Measurements from ENCODE around the gene CDK5RAP2. TPM values are rescaled to one million over a fixed set of nuclear protein-coding genes. Genes with fewer than 3 reads are reported as not detected.
A peak's percentile ranks its signal among the peaks of the same experiment; 100 is the strongest.
"Not testable (repeated sequence)": the region's sequence is repeated elsewhere in the genome, so short reads cannot be mapped to it uniquely, and the experiment has no call there.

The CDK5RAP2 gene
- total RNA-seq, 4 donors from 2014 or later = 41.6 to 77.2 (median 43.2) TPM

DNA sequence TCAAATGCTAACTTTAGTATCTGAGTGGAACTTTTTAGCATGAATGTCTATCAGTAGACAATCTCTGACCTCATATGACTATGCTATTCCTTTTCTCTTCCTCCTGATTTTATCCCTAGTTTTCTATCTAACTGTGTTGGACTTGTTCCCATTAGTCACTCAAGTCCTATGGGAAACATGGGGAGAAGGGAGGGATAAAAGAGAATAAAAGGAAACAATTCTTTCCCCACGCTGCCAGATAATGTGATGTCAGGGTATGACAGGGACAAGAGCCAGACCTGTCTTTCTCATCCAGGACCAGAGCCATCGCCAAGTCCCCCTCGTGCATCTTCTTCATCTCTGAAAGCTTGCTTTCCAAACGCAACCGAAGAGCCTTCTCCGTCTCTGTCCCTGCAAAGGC, 43.9 kb downstream of the CDK5RAP2 start:
- ATAC-seq = no peak
- no peak overlapping the region for H3K4me3 ChIP-seq
- H3K27me3 ChIP-seq = no peaks in the 10 kb centered on the region
- no peak overlapping the region for H3K27ac ChIP-seq
- H3K4me1 ChIP-seq = no peaks in the 10 kb centered on the region
- H3K36me3 ChIP-seq = peaks cover 0 to 100% of the 10 kb centered on the region in 2 donors
- H3K9me3 ChIP-seq = no peaks in the 10 kb centered on the region
- 81 to 83% methylated on average over 6 of the region's 6 CpGs for WGBS, 2 donors (ENCODE audit: low coverage in 1 of 2)
- TF ChIP-seq, protein P1, sequence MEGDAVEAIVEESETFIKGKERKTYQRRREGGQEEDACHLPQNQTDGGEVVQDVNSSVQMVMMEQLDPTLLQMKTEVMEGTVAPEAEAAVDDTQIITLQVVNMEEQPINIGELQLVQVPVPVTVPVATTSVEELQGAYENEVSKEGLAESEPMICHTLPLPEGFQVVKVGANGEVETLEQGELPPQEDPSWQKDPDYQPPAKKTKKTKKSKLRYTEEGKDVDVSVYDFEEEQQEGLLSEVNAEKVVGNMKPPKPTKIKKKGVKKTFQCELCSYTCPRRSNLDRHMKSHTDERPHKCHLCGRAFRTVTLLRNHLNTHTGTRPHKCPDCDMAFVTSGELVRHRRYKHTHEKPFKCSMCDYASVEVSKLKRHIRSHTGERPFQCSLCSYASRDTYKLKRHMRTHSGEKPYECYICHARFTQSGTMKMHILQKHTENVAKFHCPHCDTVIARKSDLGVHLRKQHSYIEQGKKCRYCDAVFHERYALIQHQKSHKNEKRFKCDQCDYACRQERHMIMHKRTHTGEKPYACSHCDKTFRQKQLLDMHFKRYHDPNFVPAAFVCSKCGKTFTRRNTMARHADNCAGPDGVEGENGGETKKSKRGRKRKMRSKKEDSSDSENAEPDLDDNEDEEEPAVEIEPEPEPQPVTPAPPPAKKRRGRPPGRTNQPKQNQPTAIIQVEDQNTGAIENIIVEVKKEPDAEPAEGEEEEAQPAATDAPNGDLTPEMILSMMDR (IDR thresholded peaks at IDR 0.05) = no peak
- TF ChIP-seq EP300 (IDR thresholded peaks at IDR 0.05) = no peak
- TF ChIP-seq POLR2A (IDR thresholded peaks at IDR 0.05) = no peak
- TF ChIP-seq POLR2AphosphoS5 (IDR thresholded peaks at IDR 0.05) = no peak

DNA sequence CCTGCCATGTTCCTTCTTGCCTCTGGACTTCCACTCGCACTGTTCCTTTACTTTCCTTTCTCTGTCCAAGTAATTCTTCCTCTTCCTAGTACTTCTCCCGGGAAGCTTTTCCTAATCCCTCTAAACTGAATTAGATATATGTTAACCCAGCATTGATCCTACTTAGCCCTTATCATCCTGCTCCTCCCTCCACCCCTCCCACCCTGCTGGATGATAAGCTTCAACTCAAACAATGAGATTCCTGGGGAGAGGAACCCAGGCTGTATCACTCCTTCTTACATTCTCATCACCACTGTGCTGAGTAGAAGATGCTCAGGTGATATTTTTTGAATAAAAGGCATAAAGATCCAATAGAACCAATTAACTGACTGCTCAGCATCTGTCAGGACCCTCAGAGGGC, 45.7 kb downstream of the CDK5RAP2 start:
- H3K4me1 ChIP-seq = no peaks in the 10 kb centered on the region
- 74 to 94% methylated on average over 2 of the region's 2 CpGs for WGBS, 2 donors (ENCODE audit: low coverage in 1 of 2)
- H3K36me3 ChIP-seq = peaks cover 0 to 97% of the 10 kb centered on the region in 2 donors
- no peak overlapping the region for H3K4me3 ChIP-seq
- H3K27ac ChIP-seq = no peak overlapping the region
- no peak for ATAC-seq
- no peaks in the 10 kb centered on the region for H3K27me3 ChIP-seq
- no peak for TF ChIP-seq POLR2AphosphoS5 (IDR thresholded peaks at IDR 0.05)
- TF ChIP-seq EP300 (IDR thresholded peaks at IDR 0.05) = no peak
- TF ChIP-seq, protein P1 (IDR thresholded peaks at IDR 0.05) = no peak
- no peak for TF ChIP-seq POLR2A (IDR thresholded peaks at IDR 0.05)
- H3K9me3 ChIP-seq = no peaks in the 10 kb centered on the region

DNA sequence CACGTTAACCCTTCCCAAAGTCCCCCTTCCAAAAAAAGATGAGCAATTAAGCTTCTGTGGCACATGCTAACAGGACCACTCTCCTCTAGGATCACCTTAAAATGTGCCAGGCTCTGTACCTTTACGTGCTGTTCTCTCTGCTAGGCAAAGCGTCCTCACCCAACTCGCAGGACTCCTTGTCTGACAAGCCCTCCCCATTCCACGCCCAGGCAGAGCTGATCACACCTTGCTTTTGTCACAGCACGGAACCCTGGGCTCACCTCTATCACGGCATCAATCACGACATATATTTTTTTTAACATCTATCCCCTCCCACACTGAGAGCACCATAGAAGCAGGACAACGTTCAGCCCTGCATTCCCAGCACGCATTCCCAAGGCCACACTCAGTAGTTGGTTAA, 47.1 kb downstream of the CDK5RAP2 start:
- Histone ChIP-seq H3K4me1 (no peaks in the 10 kb centered on the region), H3K27ac (no peak overlapping the region), H3K36me3 (peaks cover 0 to 97% of the 10 kb centered on the region in 2 donors), H3K4me3 (no peak overlapping the region), H3K9me3 (no peaks in the 10 kb centered on the region), H3K27me3 (no peaks in the 10 kb centered on the region)
- no peak for ATAC-seq
- 91 to 95% methylated on average over 7 to 9 of the region's 10 CpGs for WGBS, 2 donors (ENCODE audit: low coverage in 1 of 2)
- TF ChIP-seq POLR2AphosphoS5 (IDR thresholded peaks at IDR 0.05) (no peak), POLR2A (IDR thresholded peaks at IDR 0.05) (no peak), EP300 (IDR thresholded peaks at IDR 0.05) (no peak)
- TF ChIP-seq, protein P1 (IDR thresholded peaks at IDR 0.05) = no peak

DNA sequence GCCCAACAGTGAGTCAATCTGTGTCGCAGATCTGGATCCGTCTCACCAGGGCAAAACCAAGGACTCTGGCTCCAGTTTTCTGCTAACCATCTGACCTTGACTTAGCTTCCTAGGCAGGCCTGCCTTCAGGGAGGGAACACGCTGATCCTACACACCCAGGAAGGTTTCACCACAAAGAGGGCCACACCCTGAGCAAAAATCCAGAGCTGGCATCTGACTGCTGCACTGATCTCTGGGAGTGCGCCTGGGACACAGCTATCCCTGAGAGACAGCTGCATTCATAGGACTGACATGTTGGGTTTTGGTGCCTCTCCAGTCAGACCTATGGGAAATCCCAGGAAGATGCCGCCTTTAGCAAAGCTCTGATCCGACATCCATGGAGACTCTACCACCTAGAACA, 47.5 kb downstream of the CDK5RAP2 start:
- H3K36me3 ChIP-seq = peaks cover 0 to 97% of the 10 kb centered on the region in 2 donors

DNA sequence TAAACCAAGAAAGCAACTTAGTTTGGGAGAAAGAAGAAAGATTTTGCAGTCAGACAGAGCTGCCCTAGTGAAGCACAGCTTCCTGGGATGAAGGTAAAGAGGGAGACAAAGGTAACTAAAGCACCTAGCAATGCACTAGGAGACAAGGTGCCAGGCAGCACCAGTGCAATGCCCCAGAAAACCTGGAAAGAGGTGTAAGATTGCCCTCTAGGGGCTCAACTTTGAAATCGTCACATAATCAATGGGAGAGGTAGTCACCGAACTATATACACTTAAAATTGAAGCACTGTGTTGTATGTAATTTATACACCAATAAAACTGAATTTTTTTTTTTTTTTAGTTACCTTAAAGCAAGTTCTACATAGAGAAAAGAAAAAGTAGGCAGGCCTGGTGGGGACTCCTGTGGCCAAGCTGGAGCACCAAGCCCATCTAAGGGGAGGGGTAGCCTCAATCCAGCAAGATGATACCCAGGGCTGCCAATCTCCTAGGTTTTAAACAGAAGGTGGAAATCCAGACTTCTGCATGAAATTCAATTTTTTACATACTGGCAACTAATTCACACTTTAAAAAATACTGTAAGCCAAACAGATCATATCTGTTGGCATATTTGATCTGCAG, 48.2 kb downstream of the CDK5RAP2 start:
- whole genome bisulfite sequencing, 2 donors (ENCODE audit: low coverage in 1 of 2) = 52 to 68% methylated on average over 2 of the region's 2 CpGs
- no peak overlapping the region for H3K27ac ChIP-seq

More for the DNA sequence above, 47.5 kb downstream of the CDK5RAP2 start:
- Histone ChIP-seq H3K4me3 (no peak overlapping the region), H3K4me1 (no peaks in the 10 kb centered on the region), H3K27me3 (no peaks in the 10 kb centered on the region), H3K27ac (no peak overlapping the region), H3K9me3 (no peaks in the 10 kb centered on the region)
- peak; percentile 66 for ATAC-seq
- no peak for TF ChIP-seq POLR2AphosphoS5 (IDR thresholded peaks at IDR 0.05)
- TF ChIP-seq POLR2A (IDR thresholded peaks at IDR 0.05) = no peak
- TF ChIP-seq EP300 (IDR thresholded peaks at IDR 0.05) = no peak
- WGBS, 2 donors (ENCODE audit: low coverage in 1 of 2) = 90 to 100% methylated on average over 3 to 6 of the region's 6 CpGs

DNA sequence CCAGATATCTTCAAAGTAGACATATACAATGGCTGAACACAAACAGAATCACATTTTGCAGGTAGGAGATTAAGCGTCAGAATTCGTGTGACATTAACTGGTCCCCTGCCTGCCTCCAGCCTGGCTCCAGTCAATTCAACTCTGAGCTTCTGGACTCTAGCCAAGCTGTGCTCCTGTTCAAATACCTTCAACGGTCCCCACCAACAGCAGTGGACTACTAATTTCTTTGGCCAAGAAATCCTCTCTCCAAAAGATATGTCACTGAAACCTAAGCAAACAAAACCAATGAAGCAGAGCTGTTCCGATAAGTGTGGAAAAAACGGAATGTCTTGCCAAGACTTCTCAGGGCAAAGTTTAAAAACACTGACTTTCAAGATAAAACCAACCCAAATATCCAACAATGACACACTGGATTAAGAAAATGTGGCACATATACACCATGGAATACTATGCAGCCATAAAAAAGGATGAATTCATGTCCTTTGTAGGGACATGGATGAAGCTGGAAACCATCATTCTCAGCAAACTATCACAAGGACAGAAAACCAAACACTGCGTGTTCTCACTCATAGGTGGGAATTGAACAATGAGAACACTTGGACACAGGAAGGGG, 49.6 kb downstream of the CDK5RAP2 start:
- not testable (repeated sequence) for H3K9me3 ChIP-seq, H3K27me3 ChIP-seq, H3K4me1 ChIP-seq, H3K4me3 ChIP-seq, ATAC-seq, H3K27ac ChIP-seq
- 84 to 92% methylated on average over 4 to 5 of the region's 6 CpGs for WGBS, 2 donors (ENCODE audit: low coverage in 1 of 2)
- H3K36me3 ChIP-seq = peaks cover 0 to 97% of the 10 kb centered on the region in 2 donors

More for the DNA sequence above, 48.2 kb downstream of the CDK5RAP2 start:
- ATAC-seq = no peak
- Histone ChIP-seq H3K9me3 (no peaks in the 10 kb centered on the region), H3K4me1 (no peaks in the 10 kb centered on the region), H3K27me3 (no peaks in the 10 kb centered on the region), H3K36me3 (peaks cover 0 to 97% of the 10 kb centered on the region in 2 donors), H3K4me3 (no peak overlapping the region)
- no peak for TF ChIP-seq POLR2A (IDR thresholded peaks at IDR 0.05)
- TF ChIP-seq EP300 (IDR thresholded peaks at IDR 0.05) = no peak
